ENCODE measurements around the gene ATP1B3.
A peak's percentile ranks its signal among the peaks of the same experiment; 100 is the strongest.
"Not testable (repeated sequence)": the region's sequence is repeated elsewhere in the genome, so short reads cannot be mapped to it uniquely, and the experiment has no call there.

ATP1B3 gene

DNA sequence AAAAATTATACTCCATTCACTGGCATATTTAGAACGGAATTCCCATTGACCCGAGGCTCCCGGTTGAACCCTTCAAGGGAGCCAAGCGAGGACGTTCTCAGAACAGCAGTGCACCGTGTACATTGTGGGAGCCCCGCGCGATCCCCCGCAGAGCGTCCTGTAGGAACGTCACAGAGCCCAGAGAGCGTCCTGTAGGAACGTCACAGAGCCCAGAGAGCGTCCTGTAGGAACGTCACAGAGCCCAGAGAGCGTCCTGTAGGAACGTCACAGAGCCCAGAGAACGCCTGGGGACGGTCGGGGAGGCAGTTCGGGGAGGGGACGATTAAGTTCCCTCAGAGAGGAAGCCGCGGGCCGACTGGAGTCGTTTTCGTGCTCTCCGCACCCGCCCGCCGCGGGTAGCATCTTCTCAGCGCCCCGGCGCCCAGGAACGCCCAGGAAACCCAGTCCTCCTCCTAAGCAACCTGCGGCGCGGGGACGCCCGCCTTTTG lies 506 bp upstream of the ATP1B3 start:
- peak overlapping the region; percentile 73 for H3K27ac Mint-ChIP-seq
- H3K36me3 Mint-ChIP-seq = no peaks in the 10 kb centered on the region
- ATAC-seq = peak; percentile 78
- peak overlapping the region; percentile 97 for H3K4me3 Mint-ChIP-seq
- no peaks in the 10 kb centered on the region for H3K9me3 Mint-ChIP-seq
- H3K4me1 Mint-ChIP-seq = peaks cover 31% of the 10 kb centered on the region
- no peaks in the 10 kb centered on the region for H3K27me3 Mint-ChIP-seq

DNA sequence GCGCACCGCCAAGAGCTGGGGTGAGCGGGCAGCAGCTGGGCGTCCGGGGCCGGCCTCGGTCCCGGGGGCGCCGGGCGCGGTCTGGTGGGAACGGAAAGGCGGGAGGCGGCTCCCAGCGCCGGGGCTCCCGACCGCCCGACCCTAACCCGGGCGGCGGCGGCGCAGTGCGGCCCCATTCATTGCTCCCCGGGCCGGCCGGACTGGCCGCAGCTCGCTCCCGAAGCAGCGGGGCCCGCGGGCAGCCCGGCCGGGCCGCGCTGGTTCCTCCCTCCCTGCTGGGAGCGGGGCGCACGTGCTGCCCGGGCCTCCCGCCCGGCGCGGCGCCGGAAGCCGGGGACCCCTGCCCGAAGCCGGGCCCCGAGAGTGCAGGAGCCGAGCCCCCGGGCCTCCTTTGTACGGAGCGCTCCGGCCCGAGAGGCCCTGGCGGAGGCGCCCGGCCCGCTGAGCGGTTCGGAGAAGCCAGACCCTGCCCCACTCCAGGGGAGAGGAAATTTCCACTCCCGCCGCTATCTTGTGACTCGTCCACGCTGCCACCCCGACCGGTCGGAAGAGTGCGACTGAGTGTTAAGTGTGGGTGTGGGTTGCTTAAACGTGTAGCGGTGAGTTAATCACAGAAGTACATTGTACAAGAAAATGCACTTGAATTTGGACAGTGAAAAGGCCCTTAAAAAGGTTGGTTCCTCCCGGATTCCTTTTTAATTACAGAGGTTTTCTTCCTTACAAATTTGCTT lies 613 bp downstream of the ATP1B3 start:
- peak; percentile 44 for ATAC-seq
- peaks cover 37% of the 10 kb centered on the region for H3K4me1 Mint-ChIP-seq
- H3K27me3 Mint-ChIP-seq = no peaks in the 10 kb centered on the region
- H3K9me3 Mint-ChIP-seq = no peaks in the 10 kb centered on the region
- peak overlapping the region; percentile 73 for H3K27ac Mint-ChIP-seq
- peak overlapping the region; percentile 97 for H3K4me3 Mint-ChIP-seq
- peaks cover 5% of the 10 kb centered on the region for H3K36me3 Mint-ChIP-seq

DNA sequence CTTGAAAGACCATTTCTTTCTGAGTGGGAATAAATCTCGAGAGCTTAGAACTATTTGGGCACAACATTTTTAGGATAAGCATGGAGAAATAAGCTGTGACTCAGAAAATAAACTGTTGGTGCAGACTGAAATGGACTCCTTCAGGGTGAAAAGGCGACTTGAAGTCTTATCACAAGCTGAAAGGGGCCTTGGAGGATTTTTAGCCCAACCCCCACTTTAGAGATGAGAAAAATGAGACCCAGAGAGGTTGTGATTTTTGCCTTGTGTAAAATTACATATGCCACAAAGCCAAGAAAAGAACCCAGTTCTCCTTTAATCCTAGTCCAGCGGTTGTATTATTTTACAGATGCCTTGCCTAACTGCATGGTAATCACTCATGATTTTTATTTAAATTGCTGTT lies 1.5 kb downstream of the ATP1B3 start:
- Mint-ChIP-seq H3K36me3 (peaks cover 8% of the 10 kb centered on the region), H3K4me1 (peaks cover 37% of the 10 kb centered on the region), H3K27ac (peak overlapping the region; percentile 73), H3K9me3 (no peaks in the 10 kb centered on the region), H3K4me3 (peak overlapping the region; percentile 82), H3K27me3 (no peaks in the 10 kb centered on the region)
- no peak for ATAC-seq

DNA sequence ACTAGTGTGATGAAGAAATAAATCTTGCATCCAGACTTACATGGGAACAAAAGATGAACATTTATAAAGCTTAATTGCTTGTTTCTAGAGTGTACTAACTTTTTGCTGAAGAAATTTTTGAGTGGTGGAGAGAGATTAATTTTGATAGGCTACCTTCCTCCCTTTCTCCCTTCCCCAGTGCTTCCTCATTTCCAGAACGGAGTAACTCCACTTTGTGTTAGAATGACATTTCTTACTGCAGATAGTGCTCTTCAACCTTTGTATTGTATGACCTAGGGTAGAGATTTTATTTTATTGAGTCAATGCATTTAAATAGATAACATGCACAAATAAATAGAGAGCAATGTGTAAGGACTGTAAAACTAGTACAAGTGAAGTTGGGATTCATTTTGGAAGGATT lies 1.9 kb downstream of the ATP1B3 start:
- H3K27me3 Mint-ChIP-seq = no peaks in the 10 kb centered on the region
- peaks cover 37% of the 10 kb centered on the region for H3K4me1 Mint-ChIP-seq
- H3K36me3 Mint-ChIP-seq = peaks cover 11% of the 10 kb centered on the region
- H3K9me3 Mint-ChIP-seq = no peaks in the 10 kb centered on the region
- peak overlapping the region; percentile 73 for H3K27ac Mint-ChIP-seq
- ATAC-seq = no peak
- H3K4me3 Mint-ChIP-seq = peak overlapping the region; percentile 82

DNA sequence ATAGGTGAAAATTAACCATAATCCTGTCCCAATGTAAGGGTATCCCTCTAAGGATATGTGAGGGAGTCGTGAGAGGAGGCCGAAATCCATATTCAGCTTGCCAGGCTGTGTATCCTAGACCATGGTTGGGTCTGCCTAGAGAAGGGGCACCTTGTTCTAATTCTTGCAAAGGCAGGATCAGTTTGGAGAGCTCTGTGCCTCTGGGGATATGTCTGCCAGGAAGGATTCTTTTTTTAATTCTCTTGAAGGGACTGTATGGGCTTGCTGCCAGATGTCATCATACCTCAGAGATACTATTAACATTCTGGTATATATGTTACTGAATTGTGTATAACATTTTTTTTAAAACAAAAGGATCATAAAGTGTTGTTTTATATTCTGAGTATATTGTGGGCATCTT lies 2.4 kb downstream of the ATP1B3 start:
- H3K4me3 Mint-ChIP-seq = peak overlapping the region; percentile 5
- no peaks in the 10 kb centered on the region for H3K9me3 Mint-ChIP-seq
- H3K27me3 Mint-ChIP-seq = no peaks in the 10 kb centered on the region
- H3K27ac Mint-ChIP-seq = no peak overlapping the region
- peaks cover 11% of the 10 kb centered on the region for H3K36me3 Mint-ChIP-seq
- ATAC-seq = no peak
- peaks cover 41% of the 10 kb centered on the region for H3K4me1 Mint-ChIP-seq

DNA sequence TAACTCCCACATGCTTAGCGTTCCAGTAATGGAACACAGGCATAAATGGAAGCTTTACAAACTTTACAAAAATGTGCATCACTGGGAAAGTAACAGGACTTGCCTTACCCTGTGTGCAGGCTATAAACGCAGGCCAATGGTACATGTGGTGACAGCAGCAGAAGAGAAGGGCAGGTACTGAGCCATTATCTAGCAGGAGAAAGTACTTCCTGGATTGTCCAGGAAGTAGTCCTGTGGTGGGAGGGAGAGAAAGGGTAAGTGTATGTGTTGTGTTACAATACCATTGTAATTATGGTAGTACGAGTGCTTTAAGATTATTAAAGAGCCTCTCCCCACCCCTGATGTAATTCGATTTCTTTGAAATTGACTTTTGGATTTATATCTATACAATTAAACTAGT lies 5.3 kb downstream of the ATP1B3 start:
- Mint-ChIP-seq H3K27ac (no peak overlapping the region), H3K9me3 (no peaks in the 10 kb centered on the region), H3K36me3 (peaks cover 31% of the 10 kb centered on the region), H3K27me3 (no peaks in the 10 kb centered on the region), H3K4me1 (peaks cover 52% of the 10 kb centered on the region), H3K4me3 (no peak overlapping the region)
- no peak for ATAC-seq

DNA sequence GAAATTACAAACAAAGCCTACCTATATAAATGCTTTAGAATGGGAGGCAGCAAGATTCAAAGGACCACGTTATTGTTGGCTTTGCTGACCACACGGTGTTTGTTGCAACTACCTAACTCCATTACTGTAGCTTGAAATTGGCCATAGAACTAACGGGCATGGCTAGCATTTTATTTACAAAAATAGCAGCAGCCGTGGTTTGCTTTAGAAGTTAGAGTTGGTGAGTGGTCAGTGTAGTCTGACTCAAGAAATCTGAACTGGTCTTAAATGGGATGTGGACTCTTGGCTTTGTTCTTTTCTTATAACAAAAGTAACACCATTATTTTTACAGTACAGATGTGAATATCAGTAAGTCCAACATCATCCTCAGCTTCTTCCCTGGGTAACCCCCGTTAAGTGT lies 10.6 kb downstream of the ATP1B3 start:
- H3K9me3 Mint-ChIP-seq = peaks cover 6% of the 10 kb centered on the region
- no peak overlapping the region for H3K4me3 Mint-ChIP-seq
- H3K36me3 Mint-ChIP-seq = peaks cover 43% of the 10 kb centered on the region
- peaks cover 28% of the 10 kb centered on the region for H3K4me1 Mint-ChIP-seq
- H3K27ac Mint-ChIP-seq = no peak overlapping the region
- no peaks in the 10 kb centered on the region for H3K27me3 Mint-ChIP-seq
- no peak for ATAC-seq

DNA sequence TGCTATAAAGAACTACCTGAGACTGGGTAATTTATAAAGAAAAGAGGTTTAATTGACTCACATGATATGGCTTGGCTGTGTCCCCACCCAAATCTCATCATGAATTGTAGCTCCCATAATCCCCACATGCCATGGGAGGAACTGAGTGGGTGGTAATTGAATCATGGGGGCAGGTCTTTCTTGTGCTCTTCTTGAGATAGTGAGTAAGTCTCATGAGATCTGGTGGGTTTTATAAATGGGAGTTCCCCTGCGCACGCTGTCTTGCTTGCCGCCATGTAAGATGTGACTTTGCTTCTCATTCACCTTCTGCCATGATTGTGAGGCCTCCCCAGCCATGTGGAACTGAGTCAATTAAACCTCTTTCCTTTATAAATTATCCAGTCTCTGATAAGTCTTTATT lies 12.1 kb downstream of the ATP1B3 start:
- ATAC-seq, H3K27ac Mint-ChIP-seq, H3K4me3 Mint-ChIP-seq, H3K9me3 Mint-ChIP-seq, H3K27me3 Mint-ChIP-seq: not testable (repeated sequence)
- peaks cover 37% of the 10 kb centered on the region for H3K4me1 Mint-ChIP-seq
- H3K36me3 Mint-ChIP-seq = peaks cover 45% of the 10 kb centered on the region

DNA sequence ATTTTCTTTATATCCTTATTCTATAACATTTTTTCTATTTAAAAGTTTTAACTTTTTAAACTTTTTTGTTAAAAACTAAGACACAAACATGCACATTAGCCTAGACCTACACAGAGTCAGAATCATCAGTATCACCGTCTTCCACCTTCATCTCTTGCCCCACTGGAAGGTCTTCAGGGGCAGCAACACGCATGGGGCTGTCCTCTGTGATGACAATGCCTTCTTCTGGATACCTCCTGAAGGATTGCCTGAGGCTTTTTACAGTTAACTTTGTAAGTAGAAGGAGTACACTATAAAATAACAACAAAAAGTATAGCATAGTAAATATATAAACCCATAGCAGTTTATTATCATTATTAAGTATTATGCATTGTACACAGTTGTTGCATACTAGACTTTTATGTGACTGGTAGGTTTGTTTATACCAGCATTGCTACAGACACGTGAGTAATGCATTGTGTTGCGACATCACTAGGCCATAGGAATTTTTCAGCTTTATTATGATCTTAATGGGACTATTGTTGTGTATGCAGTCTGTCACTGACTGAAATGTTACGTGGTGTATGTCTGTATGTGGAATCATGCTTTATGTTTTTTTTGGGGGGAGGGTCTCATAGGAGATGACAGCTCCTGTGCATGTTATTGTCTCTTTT lies 18.2 kb downstream of the ATP1B3 start:
- Mint-ChIP-seq H3K27me3 (no peaks in the 10 kb centered on the region), H3K27ac (no peak overlapping the region), H3K4me1 (peaks cover 26% of the 10 kb centered on the region), H3K4me3 (no peak overlapping the region), H3K36me3 (peaks cover 50% of the 10 kb centered on the region), H3K9me3 (no peaks in the 10 kb centered on the region)
- ATAC-seq = no peak

DNA sequence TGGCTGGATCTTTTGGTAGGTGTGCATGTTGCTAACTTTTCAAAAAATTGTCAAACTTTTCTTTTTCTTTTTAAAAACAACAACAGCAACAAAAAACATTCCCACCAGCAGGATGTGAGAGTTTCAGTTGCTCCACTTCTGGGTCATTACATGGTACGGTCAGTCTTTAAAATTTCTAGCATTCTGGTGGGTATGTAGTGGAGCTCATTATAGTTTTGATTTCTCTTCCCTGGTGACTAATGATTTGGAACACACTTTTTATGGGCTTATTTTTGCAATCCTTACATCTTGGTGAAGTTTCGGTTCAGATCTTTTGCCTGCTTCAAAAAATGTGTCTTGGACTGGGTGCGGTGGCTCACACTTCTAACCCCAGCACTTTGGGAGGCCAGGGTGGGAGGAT lies 19.3 kb downstream of the ATP1B3 start:
- no peak for ATAC-seq
- H3K4me1 Mint-ChIP-seq = peaks cover 26% of the 10 kb centered on the region
- H3K27ac Mint-ChIP-seq = no peak overlapping the region
- H3K4me3 Mint-ChIP-seq = no peak overlapping the region
- peaks cover 59% of the 10 kb centered on the region for H3K36me3 Mint-ChIP-seq
- peaks cover 3% of the 10 kb centered on the region for H3K9me3 Mint-ChIP-seq
- no peaks in the 10 kb centered on the region for H3K27me3 Mint-ChIP-seq

DNA sequence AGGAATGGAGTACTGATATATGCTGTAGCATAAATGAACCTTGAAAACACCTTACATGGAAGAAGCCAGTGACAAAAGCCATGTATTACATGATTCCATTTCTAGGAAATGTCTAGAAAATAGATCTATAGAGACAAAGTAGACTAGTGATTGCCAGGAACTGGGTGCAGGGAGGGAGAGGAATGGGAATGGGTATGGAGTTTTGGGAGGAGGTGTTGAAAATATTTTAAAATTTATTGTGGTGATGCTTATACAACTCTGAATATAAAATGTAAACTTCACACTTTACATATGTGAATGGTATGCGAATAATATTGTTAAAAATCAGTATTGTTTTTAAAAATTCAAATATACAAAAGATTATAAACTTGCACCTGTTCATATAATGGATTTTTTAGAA lies 22.5 kb downstream of the ATP1B3 start:
- no peak overlapping the region for H3K27ac Mint-ChIP-seq
- peaks cover 3% of the 10 kb centered on the region for H3K9me3 Mint-ChIP-seq
- peaks cover 14% of the 10 kb centered on the region for H3K4me1 Mint-ChIP-seq
- no peak overlapping the region for H3K4me3 Mint-ChIP-seq
- no peaks in the 10 kb centered on the region for H3K27me3 Mint-ChIP-seq
- H3K36me3 Mint-ChIP-seq = peaks cover 55% of the 10 kb centered on the region
- no peak for ATAC-seq

DNA sequence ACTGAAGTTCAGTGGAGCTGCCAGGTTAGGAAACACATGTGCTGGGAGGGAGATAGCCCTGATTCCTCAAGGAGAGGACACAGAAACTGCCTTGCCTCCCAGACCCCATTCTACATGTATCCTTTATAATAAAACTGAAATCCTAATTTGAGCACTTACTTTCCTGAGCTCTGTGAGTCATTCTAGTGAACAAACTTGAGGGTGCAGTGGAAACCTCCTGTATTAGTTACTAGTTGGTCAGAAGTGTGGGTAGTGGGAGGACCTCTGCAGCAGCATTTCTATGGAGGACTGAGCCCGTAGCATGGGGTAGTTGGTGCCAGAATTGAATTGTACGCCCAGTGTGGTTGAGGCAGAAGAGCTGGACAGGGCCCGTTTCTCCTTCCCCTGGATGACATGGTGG lies 23.9 kb downstream of the ATP1B3 start:
- no peak for ATAC-seq
- Mint-ChIP-seq H3K27me3 (no peaks in the 10 kb centered on the region), H3K27ac (no peak overlapping the region), H3K4me3 (no peak overlapping the region), H3K36me3 (peaks cover 56% of the 10 kb centered on the region), H3K9me3 (peaks cover 3% of the 10 kb centered on the region), H3K4me1 (peaks cover 14% of the 10 kb centered on the region)

DNA sequence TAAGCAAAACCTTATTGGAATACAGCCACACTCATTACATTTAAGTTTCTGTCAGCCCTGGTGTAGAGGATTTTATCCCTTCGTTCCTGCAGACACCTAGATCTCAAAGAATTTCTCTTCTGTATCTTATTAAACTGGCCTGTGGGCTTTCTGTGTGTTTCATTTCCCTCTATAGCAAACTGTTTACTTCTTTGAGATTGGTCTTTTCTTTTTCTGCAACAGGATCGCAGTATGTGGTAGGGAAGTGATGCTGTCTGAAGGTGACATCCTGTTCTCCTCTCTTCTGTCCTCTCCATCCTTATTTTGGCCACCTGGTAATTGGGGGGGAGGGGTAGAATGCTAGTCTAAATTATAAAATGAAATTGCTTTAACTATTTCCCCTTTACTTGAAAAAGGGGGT lies 25.5 kb downstream of the ATP1B3 start:
- Mint-ChIP-seq H3K36me3 (peaks cover 46% of the 10 kb centered on the region), H3K27me3 (no peaks in the 10 kb centered on the region), H3K9me3 (peaks cover 3% of the 10 kb centered on the region), H3K4me3 (no peak overlapping the region), H3K27ac (peak overlapping the region; percentile 36), H3K4me1 (peaks cover 11% of the 10 kb centered on the region)
- ATAC-seq = no peak

DNA sequence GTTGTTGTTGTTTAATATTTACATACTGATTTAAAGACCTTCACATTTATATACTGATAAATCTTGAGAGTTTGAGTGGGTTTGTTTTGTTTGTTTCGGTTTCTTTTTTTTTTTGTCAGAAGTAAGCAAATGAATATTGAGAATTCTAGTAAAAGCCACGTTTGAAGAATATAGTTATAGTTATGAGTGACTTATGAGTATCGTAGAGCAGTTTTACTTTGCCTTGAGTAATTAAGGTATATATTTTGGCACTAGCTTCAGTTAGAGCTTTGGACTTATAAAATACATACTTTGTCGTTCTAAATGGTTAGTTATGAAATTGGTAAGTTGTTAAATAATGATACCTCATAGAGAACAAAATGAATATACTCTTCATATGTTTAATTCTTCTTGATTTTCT lies 27.8 kb downstream of the ATP1B3 start:
- Mint-ChIP-seq H3K9me3 (peaks cover 3% of the 10 kb centered on the region), H3K27ac (no peak overlapping the region), H3K4me3 (no peak overlapping the region), H3K27me3 (no peaks in the 10 kb centered on the region), H3K36me3 (peaks cover 51% of the 10 kb centered on the region), H3K4me1 (peaks cover 6% of the 10 kb centered on the region)
- no peak for ATAC-seq

DNA sequence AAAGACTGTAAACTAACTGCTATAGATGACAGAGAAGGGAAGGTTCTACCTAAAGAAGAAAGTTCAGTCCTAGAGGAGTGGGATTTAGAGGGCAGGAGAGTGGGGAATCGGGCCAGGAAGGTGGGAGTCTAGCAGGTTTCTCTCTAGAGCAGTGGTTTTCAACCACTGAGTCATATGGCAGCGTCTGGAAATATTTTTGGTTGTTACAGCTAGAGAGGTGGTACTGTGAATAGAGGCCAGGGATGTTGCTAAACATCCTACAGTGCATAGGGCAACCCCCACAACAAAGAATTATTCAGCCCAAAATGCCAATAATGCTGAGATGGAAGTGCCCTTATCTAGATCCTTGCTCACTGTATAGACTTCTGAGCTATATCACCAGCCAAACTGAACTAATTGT lies 28.7 kb downstream of the ATP1B3 start:
- no peak overlapping the region for H3K27ac Mint-ChIP-seq
- H3K9me3 Mint-ChIP-seq = peaks cover 3% of the 10 kb centered on the region
- H3K4me1 Mint-ChIP-seq = peaks cover 6% of the 10 kb centered on the region
- H3K4me3 Mint-ChIP-seq = no peak overlapping the region
- H3K36me3 Mint-ChIP-seq = peaks cover 53% of the 10 kb centered on the region
- no peaks in the 10 kb centered on the region for H3K27me3 Mint-ChIP-seq
- ATAC-seq = no peak

DNA sequence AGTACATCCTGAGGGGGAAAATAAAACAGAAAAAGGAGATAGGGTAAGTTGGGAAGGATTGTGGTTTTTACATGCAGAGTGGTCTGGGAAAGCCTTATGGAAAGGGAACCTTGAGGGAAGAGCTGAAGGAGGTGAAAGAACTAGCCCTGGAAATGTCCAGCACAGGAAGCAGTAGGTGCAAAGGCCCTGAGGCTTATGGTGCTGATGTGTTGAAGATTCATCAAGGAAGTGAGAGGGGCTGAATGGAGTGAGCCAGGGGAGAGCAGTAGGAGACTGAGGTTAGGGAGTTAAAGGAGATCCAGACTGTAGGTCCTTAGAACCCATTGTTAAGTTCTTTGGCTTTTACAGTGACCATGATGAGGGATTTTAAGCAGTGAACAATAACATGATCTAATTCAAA lies 33.0 kb downstream of the ATP1B3 start:
- Mint-ChIP-seq H3K4me3 (no peak overlapping the region), H3K27me3 (no peaks in the 10 kb centered on the region), H3K4me1 (peaks cover 6% of the 10 kb centered on the region), H3K36me3 (peaks cover 73% of the 10 kb centered on the region), H3K9me3 (peaks cover 3% of the 10 kb centered on the region), H3K27ac (no peak overlapping the region)
- ATAC-seq = no peak

Data from stimulated activated memory B cell treated with anti-CD40 and anti-IgM and Interleukin-4, amounts not matched to agents 10 μg/mL and 1 μg/mL and 100 μg/mL, for 72 hours (primary cell).